ENCODE data around the gene AP5S1.

Gene AP5S1

GRCh38 chr20:3847429-3847940 is 27.1 kb downstream of the AP5S1 start:
- no peak for DNase-seq

GRCh38 chr20:3848565-3848964 is 28.2 kb downstream of the AP5S1 start:
- no peak for DNase-seq

- no peak for DNase-seq
Observed at GRCh38 chr20:3854462-3854871, 34.1 kb downstream of the AP5S1 start.

- DNase-seq = no peak
Observed at GRCh38 chr20:3857405-3857804, 37.1 kb downstream of the AP5S1 start.

- no peak for DNase-seq
Observed at GRCh38 chr20:3858689-3859088, 38.3 kb downstream of the AP5S1 start.

- DNase-seq = no peak
Observed at GRCh38 chr20:3861191-3861590, 40.8 kb downstream of the AP5S1 start.

GRCh38 chr20:3862333-3862732 is 42.0 kb downstream of the AP5S1 start:
- no peak for DNase-seq

GRCh38 chr20:3863317-3863716 is 43.0 kb downstream of the AP5S1 start:
- DNase-seq = no peak

- no peak for DNase-seq
Observed at GRCh38 chr20:3864518-3864917, 44.2 kb downstream of the AP5S1 start.

- no peak for DNase-seq
Observed at GRCh38 chr20:3865152-3865886, 45.0 kb downstream of the AP5S1 start.

- DNase-seq = no peak
Observed at GRCh38 chr20:3865887-3866407, 45.6 kb downstream of the AP5S1 start.

- DNase-seq = no peak
Observed at GRCh38 chr20:3866464-3866863, 46.1 kb downstream of the AP5S1 start.

- no peak for DNase-seq
Observed at GRCh38 chr20:3867802-3868201, 47.5 kb downstream of the AP5S1 start.

- no peak for DNase-seq
Observed at GRCh38 chr20:3869839-3870634, 49.7 kb downstream of the AP5S1 start.

GRCh38 chr20:3871550-3872265 is 51.4 kb downstream of the AP5S1 start:
- no peak for DNase-seq

- DNase-seq = no peak
Observed at GRCh38 chr20:3873507-3873906, 53.2 kb downstream of the AP5S1 start.

GRCh38 chr20:3874194-3874844 is 54.0 kb downstream of the AP5S1 start:
- no peak for DNase-seq

- no peak for DNase-seq
Observed at GRCh38 chr20:3875378-3875974, 55.1 kb downstream of the AP5S1 start.

- no peak for DNase-seq
Observed at GRCh38 chr20:3876000-3876399, 55.7 kb downstream of the AP5S1 start.

- DNase-seq = no peak
Observed at GRCh38 chr20:3876676-3877075, 56.3 kb downstream of the AP5S1 start.
